Lower leg skin (tissue), 3 donors: ENCODE data around the gene MMD.

ENCODE experiments used
- POLR2A ChIP-seq, 2 donors: fragments of 450-650 bp; IDR thresholded peaks; one replicate each; pipeline ENCODE4 v1.6.1; 2016 to 2017; ENCODE audit warnings: antibody characterized with exemption in 2 of 2, mild to moderate bottlenecking in 1 of 2, moderate library complexity in 1 of 2
- TF ChIP-seq, protein P1 (sequence below), 3 donors: fragments of 450-650 bp; IDR thresholded peaks; one replicate each; pipeline ENCODE4 v1.5.1; 2016; ENCODE audit warnings: antibody characterized with exemption in 3 of 3, mild to moderate bottlenecking in 3 of 3, moderate library complexity in 2 of 3

GRCh38 chr17:55405600-55405999, 16.0 kb downstream of the MMD start:
- TF ChIP-seq, protein P1, sequence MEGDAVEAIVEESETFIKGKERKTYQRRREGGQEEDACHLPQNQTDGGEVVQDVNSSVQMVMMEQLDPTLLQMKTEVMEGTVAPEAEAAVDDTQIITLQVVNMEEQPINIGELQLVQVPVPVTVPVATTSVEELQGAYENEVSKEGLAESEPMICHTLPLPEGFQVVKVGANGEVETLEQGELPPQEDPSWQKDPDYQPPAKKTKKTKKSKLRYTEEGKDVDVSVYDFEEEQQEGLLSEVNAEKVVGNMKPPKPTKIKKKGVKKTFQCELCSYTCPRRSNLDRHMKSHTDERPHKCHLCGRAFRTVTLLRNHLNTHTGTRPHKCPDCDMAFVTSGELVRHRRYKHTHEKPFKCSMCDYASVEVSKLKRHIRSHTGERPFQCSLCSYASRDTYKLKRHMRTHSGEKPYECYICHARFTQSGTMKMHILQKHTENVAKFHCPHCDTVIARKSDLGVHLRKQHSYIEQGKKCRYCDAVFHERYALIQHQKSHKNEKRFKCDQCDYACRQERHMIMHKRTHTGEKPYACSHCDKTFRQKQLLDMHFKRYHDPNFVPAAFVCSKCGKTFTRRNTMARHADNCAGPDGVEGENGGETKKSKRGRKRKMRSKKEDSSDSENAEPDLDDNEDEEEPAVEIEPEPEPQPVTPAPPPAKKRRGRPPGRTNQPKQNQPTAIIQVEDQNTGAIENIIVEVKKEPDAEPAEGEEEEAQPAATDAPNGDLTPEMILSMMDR (IDR thresholded peaks at IDR 0.05) = no peak
- TF ChIP-seq POLR2A (IDR thresholded peaks at IDR 0.05) = no peak
